ENCODE results near the gene MRPL30. TPM values are rescaled to one million over a fixed set of nuclear protein-coding genes. Genes with fewer than 3 reads are reported as not detected.

Gene MRPL30
- total and polyA plus RNA-seq, 2 experiments from 2014 or later = 19.4 to 36.6 TPM

GRCh38 chr2:99159594-99159993, 21.4 kb upstream of the MRPL30 start:
- no peak for DNase-seq (ENCODE audit: low spot score)
- Histone ChIP-seq H3K9me3 (ENCODE audit: low read depth) (no peaks in the 10 kb centered on the region), H3K36me3 (replicated peaks; ENCODE audit: insufficient read depth, low read depth) (no peaks in the 10 kb centered on the region), H3K27ac (no peak overlapping the region), H3K4me1 (ENCODE audit: insufficient read depth) (peaks cover 6% of the 10 kb centered on the region), H2AFZ (no peak overlapping the region), H3K4me3 (no peak overlapping the region), H3K4me2 (no peak overlapping the region), H3K9me2 (replicated peaks; ENCODE audit: insufficient read depth) (no peaks in the 10 kb centered on the region), H3K79me2 (peaks cover 4% of the 10 kb centered on the region), H3K27me3 (no peaks in the 10 kb centered on the region), H4K20me1 (ENCODE audit: insufficient read depth, poor library complexity, severe bottlenecking) (no peaks in the 10 kb centered on the region)
- 89% methylated on average over 4 of the region's 4 CpGs for WGBS (ENCODE audit: low lambda C conversion rate, missing lambda C conversion rate)
- TF ChIP-seq, protein P1, sequence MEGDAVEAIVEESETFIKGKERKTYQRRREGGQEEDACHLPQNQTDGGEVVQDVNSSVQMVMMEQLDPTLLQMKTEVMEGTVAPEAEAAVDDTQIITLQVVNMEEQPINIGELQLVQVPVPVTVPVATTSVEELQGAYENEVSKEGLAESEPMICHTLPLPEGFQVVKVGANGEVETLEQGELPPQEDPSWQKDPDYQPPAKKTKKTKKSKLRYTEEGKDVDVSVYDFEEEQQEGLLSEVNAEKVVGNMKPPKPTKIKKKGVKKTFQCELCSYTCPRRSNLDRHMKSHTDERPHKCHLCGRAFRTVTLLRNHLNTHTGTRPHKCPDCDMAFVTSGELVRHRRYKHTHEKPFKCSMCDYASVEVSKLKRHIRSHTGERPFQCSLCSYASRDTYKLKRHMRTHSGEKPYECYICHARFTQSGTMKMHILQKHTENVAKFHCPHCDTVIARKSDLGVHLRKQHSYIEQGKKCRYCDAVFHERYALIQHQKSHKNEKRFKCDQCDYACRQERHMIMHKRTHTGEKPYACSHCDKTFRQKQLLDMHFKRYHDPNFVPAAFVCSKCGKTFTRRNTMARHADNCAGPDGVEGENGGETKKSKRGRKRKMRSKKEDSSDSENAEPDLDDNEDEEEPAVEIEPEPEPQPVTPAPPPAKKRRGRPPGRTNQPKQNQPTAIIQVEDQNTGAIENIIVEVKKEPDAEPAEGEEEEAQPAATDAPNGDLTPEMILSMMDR (IDR thresholded peaks at IDR 0.05; ENCODE audit: poor library complexity) = no peak
- TF ChIP-seq EZH2phosphoT487 (IDR thresholded peaks at IDR 0.05; ENCODE audit: low read depth, severe bottlenecking, unreplicated experiment) (no peak), EZH2 (IDR thresholded peaks at IDR 0.05; ENCODE audit: borderline replicate concordance) (no peak)

DNA sequence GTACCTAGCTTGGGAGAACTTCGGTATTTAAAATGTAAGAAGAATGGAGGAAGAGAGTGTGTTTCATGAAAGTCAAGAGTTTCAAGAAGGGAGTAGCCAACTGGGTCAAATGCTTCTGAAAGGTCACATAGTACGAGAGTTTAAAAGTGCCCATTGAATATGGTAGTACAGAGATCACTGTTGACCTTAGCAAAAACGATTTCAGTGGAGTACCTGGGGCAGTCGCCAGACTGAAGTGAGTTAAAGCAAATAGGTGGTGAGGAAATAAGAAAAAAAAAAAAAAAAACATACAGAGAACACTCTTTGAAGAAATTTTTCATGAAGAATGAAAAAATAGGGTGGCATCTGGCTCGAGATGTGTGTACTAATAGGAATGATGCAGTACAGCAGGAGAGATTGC, 14.8 kb upstream of the MRPL30 start:
- 92% methylated on average over 5 of the region's 5 CpGs for WGBS (ENCODE audit: low lambda C conversion rate, missing lambda C conversion rate)
- DNase-seq (ENCODE audit: low spot score) = no peak
- TF ChIP-seq EZH2phosphoT487 (IDR thresholded peaks at IDR 0.05; ENCODE audit: low read depth, severe bottlenecking, unreplicated experiment) = no peak
- TF ChIP-seq EZH2 (IDR thresholded peaks at IDR 0.05; ENCODE audit: borderline replicate concordance) = no peak
- TF ChIP-seq, protein P1 (IDR thresholded peaks at IDR 0.05; ENCODE audit: poor library complexity) = no peak
- Histone ChIP-seq H4K20me1 (ENCODE audit: insufficient read depth, poor library complexity, severe bottlenecking) (no peaks in the 10 kb centered on the region), H2AFZ (no peak overlapping the region), H3K27ac (no peak overlapping the region), H3K4me2 (no peak overlapping the region), H3K9me3 (ENCODE audit: low read depth) (no peaks in the 10 kb centered on the region), H3K36me3 (replicated peaks; ENCODE audit: insufficient read depth, low read depth) (no peaks in the 10 kb centered on the region), H3K4me3 (no peak overlapping the region), H3K79me2 (no peaks in the 10 kb centered on the region), H3K27me3 (no peaks in the 10 kb centered on the region), H3K9me2 (replicated peaks; ENCODE audit: insufficient read depth) (no peaks in the 10 kb centered on the region), H3K4me1 (ENCODE audit: insufficient read depth) (no peaks in the 10 kb centered on the region)

- H2AFZ ChIP-seq = no peak overlapping the region
- TF ChIP-seq, protein P1 (IDR thresholded peaks at IDR 0.05; ENCODE audit: poor library complexity) = no peak
- TF ChIP-seq EZH2phosphoT487 (IDR thresholded peaks at IDR 0.05; ENCODE audit: low read depth, severe bottlenecking, unreplicated experiment) = no peak
- no peak for TF ChIP-seq EZH2 (IDR thresholded peaks at IDR 0.05; ENCODE audit: borderline replicate concordance)
- no peaks in the 10 kb centered on the region for H3K27me3 ChIP-seq
- DNase-seq (ENCODE audit: low spot score) = no peak
- 81% methylated on average over 1 of the region's 1 CpG for WGBS (ENCODE audit: low lambda C conversion rate, missing lambda C conversion rate)
- no peaks in the 10 kb centered on the region for H4K20me1 ChIP-seq (ENCODE audit: insufficient read depth, poor library complexity, severe bottlenecking)
- no peaks in the 10 kb centered on the region for H3K36me3 ChIP-seq (replicated peaks; ENCODE audit: insufficient read depth, low read depth)
- no peak overlapping the region for H3K4me2 ChIP-seq
- H3K4me3 ChIP-seq = no peak overlapping the region
- no peaks in the 10 kb centered on the region for H3K4me1 ChIP-seq (ENCODE audit: insufficient read depth)
- H3K27ac ChIP-seq = no peak overlapping the region
- no peaks in the 10 kb centered on the region for H3K79me2 ChIP-seq
- H3K9me2 ChIP-seq (replicated peaks; ENCODE audit: insufficient read depth) = no peaks in the 10 kb centered on the region
- no peaks in the 10 kb centered on the region for H3K9me3 ChIP-seq (ENCODE audit: low read depth)
These were observed 11.4 kb upstream of the MRPL30 start for GRCh38 chr2:99169534-99169933.
